Endometrial microvascular endothelial cells (primary cell): ENCODE results near the gene ATPAF1. TPM values are rescaled to one million over a fixed set of nuclear protein-coding genes. Genes with fewer than 3 reads are reported as not detected.

ENCODE experiments used
- in situ Hi-C: cut with HindIII; loops from 2 replicates; pipeline ENCODE4 v1.10.0; 2017; ENCODE audit warnings: low sequenced_read_pairs, low pct_unique_long_range_greater_than_20kb; ENCODE audit errors: inconsistent ontology term
- total RNA-seq: library from RNA; depleted of rRNA; stranded (reverse); fragments of >200 nt; gene quantifications from one replicate; pipeline ENCODE4 v1.2.3, GENCODE V29; 2015; ENCODE audit errors: inconsistent ontology term

ATPAF1 gene
- total RNA-seq, 1 donor from 2014 or later = 64.8 TPM

- in situ Hi-C loops = no loop called here
Measured at GRCh38 chr1:46603481-46603857, 64.7 kb downstream of the ATPAF1 start.

GRCh38 chr1:46601257-46602007 lies 66.7 kb downstream of the ATPAF1 start:
- in situ Hi-C loops = no loop called here

- in situ Hi-C loops = no loop called here
Measured at GRCh38 chr1:46599059-46599970, 68.8 kb downstream of the ATPAF1 start.

- in situ Hi-C loops = no loop called here
Measured at GRCh38 chr1:46596846-46597245, 71.3 kb downstream of the ATPAF1 start.

GRCh38 chr1:46596036-46596435 lies 72.1 kb downstream of the ATPAF1 start:
- in situ Hi-C loops = no loop called here

GRCh38 chr1:46595127-46595526 lies 73.0 kb downstream of the ATPAF1 start:
- in situ Hi-C loops = no loop called here

- in situ Hi-C loops = no loop called here
Measured at GRCh38 chr1:46594063-46594462, 74.1 kb downstream of the ATPAF1 start.

GRCh38 chr1:46592823-46593222 lies 75.3 kb downstream of the ATPAF1 start:
- in situ Hi-C loops = no loop called here

- in situ Hi-C loops = no loop called here
Measured at GRCh38 chr1:46589529-46589928, 78.6 kb downstream of the ATPAF1 start.

GRCh38 chr1:46587069-46587468 lies 81.1 kb downstream of the ATPAF1 start:
- in situ Hi-C loops = no loop called here

- in situ Hi-C loops = no loop called here
Measured at GRCh38 chr1:46585312-46585938, 82.7 kb downstream of the ATPAF1 start.

- in situ Hi-C loops = no loop called here
Measured at GRCh38 chr1:46583494-46583893, 84.7 kb downstream of the ATPAF1 start.

- in situ Hi-C loops = no loop called here
Measured at GRCh38 chr1:46582972-46583371, 85.2 kb downstream of the ATPAF1 start.

Other genes with a start within 250 kb of the ATPAF1 start
- not detected for gene DMBX1, start 178.5 kb downstream of the ATPAF1 start, total RNA-seq
- not detected for gene KNCN, start 116.7 kb downstream of the ATPAF1 start, total RNA-seq
- 21.0 TPM for gene MKNK1, start 64.1 kb downstream of the ATPAF1 start, total RNA-seq
- 3.3 TPM for gene MOB3C, start 51.6 kb downstream of the ATPAF1 start, total RNA-seq
- not detected for gene TEX38, start 3.5 kb upstream of the ATPAF1 start, total RNA-seq
- 46.5 TPM for gene EFCAB14, start 50.8 kb upstream of the ATPAF1 start, total RNA-seq
- not detected for gene CYP4B1, start 130.7 kb upstream of the ATPAF1 start, total RNA-seq